OCI-LY7 (cell line): ENCODE data around the gene ZKSCAN5. TPM values are rescaled to one million over a fixed set of nuclear protein-coding genes. Genes with fewer than 3 reads are reported as not detected.

Experiments used
- BruUV-seq: library from RNA; stranded (reverse); fragments of 400-500 nt; replicated peaks from 2 replicates; lab custom pipeline; 2021; lab: Mats Ljungman, UMichigan
- CTCF ChIA-PET: fragments of 300-600 bp; sonication (Branson Sonifier 250); formaldehyde crosslinking; loops from one replicate; lab custom pipeline; 2022; ENCODE audit warnings: antibody characterized with exemption; ENCODE audit not compliant: unreplicated experiment; lab: Charles Lee
- POLR2A ChIA-PET: fragments of 300-600 bp; sonication (Branson Sonifier 250); formaldehyde crosslinking; loops from one replicate; lab custom pipeline; 2022; ENCODE audit warnings: antibody characterized with exemption; lab: Charles Lee
- DNase-seq: peaks from one replicate; pipeline ENCODE4 v3.0.0-alpha.2; 2015; ENCODE audit warnings: low spot score
- H2AFZ ChIP-seq: fragments of 200-600 bp; sonication (generic), shearing (Covaris generic); 2 replicates; pipeline ENCODE4 v1.6.1; 2014; ENCODE audit warnings: mild to moderate bottlenecking, antibody characterized with exemption, low read length, moderate library complexity
- H3K27ac ChIP-seq: fragments of 200-600 bp; sonication (generic); 2 replicates; pipeline ENCODE4 v1.5.1; 2014; ENCODE audit warnings: mixed run types, low read depth, mild to moderate bottlenecking, moderate library complexity, low read length, inconsistent platforms; ENCODE audit not compliant: poor library complexity, severe bottlenecking
- H3K36me3 ChIP-seq: fragments of 200-600 bp; sonication (generic); 2 replicates; pipeline ENCODE4 v1.6.1; 2014; ENCODE audit warnings: mild to moderate bottlenecking, antibody characterized with exemption, low read length, moderate library complexity, mixed read lengths; ENCODE audit not compliant: insufficient read depth
- H3K4me1 ChIP-seq: fragments of 200-600 bp; sonication (generic); 2 replicates; pipeline ENCODE4 v1.5.1; 2014; ENCODE audit warnings: mild to moderate bottlenecking, low read length; ENCODE audit not compliant: insufficient read depth, poor library complexity, severe bottlenecking
- H3K4me2 ChIP-seq: fragments of 200-600 bp; sonication (generic); 2 replicates; pipeline ENCODE4 v1.6.1; 2014; ENCODE audit warnings: mild to moderate bottlenecking, low read length
- H3K4me3 ChIP-seq: fragments of 200-600 bp; sonication (generic); 2 replicates; pipeline ENCODE4 v1.5.1; 2014; ENCODE audit warnings: mild to moderate bottlenecking, low read depth, low read length; ENCODE audit not compliant: poor library complexity, severe bottlenecking
- H3K79me2 ChIP-seq: fragments of 200-600 bp; sonication (generic); 2 replicates; pipeline ENCODE4 v1.6.1; 2016; ENCODE audit warnings: low read depth, mild to moderate bottlenecking, low read length, moderate library complexity, mixed read lengths; ENCODE audit not compliant: insufficient read depth
- H3K9me2 ChIP-seq: fragments of 200-600 bp; sonication (generic); 2 replicates; pipeline ENCODE4 v1.6.1; 2016; ENCODE audit warnings: mild to moderate bottlenecking, low read length, mixed read lengths; ENCODE audit not compliant: insufficient read depth
- H3K9me3 ChIP-seq: fragments of 200-600 bp; sonication (generic); 2 replicates; pipeline ENCODE4 v1.6.1; 2014; ENCODE audit warnings: mild to moderate bottlenecking, mixed run types, low read length, mixed read lengths
- H4K20me1 ChIP-seq: fragments of 200-600 bp; sonication (generic); 2 replicates; pipeline ENCODE4 v1.6.1; 2014; ENCODE audit warnings: mild to moderate bottlenecking, antibody characterized with exemption, low read length, moderate library complexity, mixed read lengths; ENCODE audit not compliant: insufficient read depth
- EZH2phosphoT487 ChIP-seq: fragments of 200-600 bp; sonication (generic); IDR thresholded peaks from 2 replicates; pipeline ENCODE4 v1.6.1; 2018; ENCODE audit warnings: low read depth, borderline replicate concordance, mild to moderate bottlenecking, mixed run types, antibody characterized with exemption, low read length, moderate library complexity, mixed read lengths
- intact Hi-C: fragments of 100-400 bp; cut with micrococcal nuclease; formaldehyde crosslinking; loops from one replicate; pipeline ENCODE4 v1.10.0; 2022; ENCODE audit not compliant: unreplicated experiment
- total RNA-seq, 2 experiments: library from RNA; depleted of rRNA in 1 of 2; stranded (reverse); fragments of >200 nt in 1 of 2; shearing (Covaris generic) in 1 of 2; gene quantifications; 2 replicates each; pipeline ENCODE4 v1.2.3, GENCODE V29; 2014 to 2022
- TF ChIP-seq, protein P1 (sequence below): fragments of 200-600 bp; sonication (generic); conservative IDR thresholded peaks from 2 replicates; pipeline ENCODE4 v1.5.1; 2014; ENCODE audit warnings: mild to moderate bottlenecking, antibody characterized with exemption, low read length, moderate library complexity, mixed read lengths

The ZKSCAN5 gene
- total RNA-seq, 2 experiments from 2014 or later = 12.2 to 14.5 TPM

DNA sequence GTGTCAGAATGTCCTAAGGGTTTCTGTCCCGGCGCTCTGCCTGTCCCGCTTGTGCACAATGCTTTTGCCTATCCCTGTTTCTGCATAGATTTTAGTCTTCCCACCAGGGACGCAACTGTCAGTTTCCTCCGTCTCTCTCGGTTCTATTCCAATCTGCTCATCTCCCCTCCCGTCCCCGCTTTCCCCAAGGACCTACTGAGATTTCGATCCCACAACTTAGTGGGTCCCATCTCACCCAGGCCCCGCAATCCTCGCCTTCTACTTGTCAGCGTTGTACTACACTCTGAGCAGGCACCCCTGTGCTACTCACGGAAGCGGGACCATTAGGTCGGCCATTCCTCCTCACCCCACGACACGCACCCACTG is 53.5 kb downstream of the ZKSCAN5 start:
- H3K36me3 ChIP-seq = peaks cover 75% of the 10 kb centered on the region
- peaks cover 23% of the 10 kb centered on the region for H3K4me1 ChIP-seq
- peak overlapping the region; percentile 79 for H3K27ac ChIP-seq
- BruUV-seq = no TSS peak
- peaks cover 65% of the 10 kb centered on the region for H3K79me2 ChIP-seq
- CTCF ChIA-PET = no interaction called here
- no peaks in the 10 kb centered on the region for H3K9me2 ChIP-seq
- intact Hi-C loops = loop anchor here (1.0 to 2.0 kb wide), 2 partner anchors 53 to 86 kb away; partner anchors contain the start of genes ZKSCAN5 and ZNF789
- H2AFZ ChIP-seq = peak overlapping the region; percentile 74
- DNase-seq = peak; percentile 19
- POLR2A ChIA-PET = interaction anchor here (0.8 to 2.3 kb wide), 6 partner anchors 34 to 149 kb away, joined by 3 to 20 read pairs (median 3); partner anchors contain the start of genes ATP5MF, BUD31, PDAP1 and ZKSCAN5
- no peaks in the 10 kb centered on the region for H3K9me3 ChIP-seq
- H3K4me3 ChIP-seq = peak overlapping the region; percentile 97
- TF ChIP-seq, protein P1, sequence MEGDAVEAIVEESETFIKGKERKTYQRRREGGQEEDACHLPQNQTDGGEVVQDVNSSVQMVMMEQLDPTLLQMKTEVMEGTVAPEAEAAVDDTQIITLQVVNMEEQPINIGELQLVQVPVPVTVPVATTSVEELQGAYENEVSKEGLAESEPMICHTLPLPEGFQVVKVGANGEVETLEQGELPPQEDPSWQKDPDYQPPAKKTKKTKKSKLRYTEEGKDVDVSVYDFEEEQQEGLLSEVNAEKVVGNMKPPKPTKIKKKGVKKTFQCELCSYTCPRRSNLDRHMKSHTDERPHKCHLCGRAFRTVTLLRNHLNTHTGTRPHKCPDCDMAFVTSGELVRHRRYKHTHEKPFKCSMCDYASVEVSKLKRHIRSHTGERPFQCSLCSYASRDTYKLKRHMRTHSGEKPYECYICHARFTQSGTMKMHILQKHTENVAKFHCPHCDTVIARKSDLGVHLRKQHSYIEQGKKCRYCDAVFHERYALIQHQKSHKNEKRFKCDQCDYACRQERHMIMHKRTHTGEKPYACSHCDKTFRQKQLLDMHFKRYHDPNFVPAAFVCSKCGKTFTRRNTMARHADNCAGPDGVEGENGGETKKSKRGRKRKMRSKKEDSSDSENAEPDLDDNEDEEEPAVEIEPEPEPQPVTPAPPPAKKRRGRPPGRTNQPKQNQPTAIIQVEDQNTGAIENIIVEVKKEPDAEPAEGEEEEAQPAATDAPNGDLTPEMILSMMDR = no peak
- TF ChIP-seq EZH2phosphoT487 = no peak
- H4K20me1 ChIP-seq = 0 out of 2 replicates have a peak, but pooled peaks cover 14% of the 10 kb centered on the region
- peak overlapping the region; percentile 82 for H3K4me2 ChIP-seq

DNA sequence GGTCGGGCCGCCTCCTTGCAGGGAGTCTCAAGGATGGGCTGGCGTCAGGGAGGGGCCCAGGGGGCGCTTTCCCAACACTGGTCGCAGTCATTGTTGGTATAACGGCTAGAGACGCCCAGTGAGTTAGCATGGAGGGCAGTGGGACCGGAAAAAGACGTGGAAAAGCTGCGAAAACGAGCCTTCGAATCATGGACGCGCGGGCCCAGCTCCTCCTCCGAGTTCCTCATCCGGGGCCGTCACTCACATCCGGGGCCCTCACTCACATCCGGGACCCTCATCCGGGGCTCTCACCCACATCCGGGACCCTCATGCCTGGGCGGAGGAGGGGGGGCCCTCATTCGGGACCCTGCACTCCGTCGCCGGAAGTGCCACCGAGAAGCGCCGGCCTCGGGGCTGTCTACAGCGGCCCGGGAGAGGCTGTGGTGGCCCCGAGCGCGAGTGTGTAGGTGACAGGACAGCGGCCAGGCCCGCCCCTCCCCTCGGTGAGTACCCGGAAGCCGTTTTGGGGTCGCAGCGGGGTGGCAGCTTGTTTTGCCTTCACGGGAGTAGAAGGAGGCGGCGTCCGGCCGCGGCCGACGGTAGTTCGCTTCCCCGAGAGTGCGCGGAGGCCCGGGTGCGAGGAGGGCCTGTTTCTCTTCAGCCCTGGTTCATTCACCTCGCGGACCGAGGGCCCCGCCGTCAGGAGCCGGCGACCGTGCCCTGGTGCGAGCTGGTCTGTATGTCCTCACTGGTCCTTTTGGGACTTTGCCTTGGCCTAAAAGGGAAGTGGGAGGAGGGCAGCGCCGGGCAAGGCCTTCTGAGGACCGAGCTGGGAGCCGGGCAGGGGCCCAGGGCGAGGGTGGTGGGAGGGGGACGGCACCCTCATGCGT is 54.1 kb downstream of the ZKSCAN5 start, which contains the start of gene ZNF655:
TSS of gene ZNF655 (plus strand) at position 337 of the 869 bp plus-strand sequence. CDS start 1,918 bp downstream, outside the sequence.
- no TSS peak for BruUV-seq
- intact Hi-C loops = loop anchor here (1.0 to 2.0 kb wide), 2 partner anchors 54 to 86 kb away; partner anchors contain the start of genes ZKSCAN5 and ZNF789
- Histone ChIP-seq H2AFZ (peak within 1 kb of the TSS; percentile 74), H3K27ac (peak within 1 kb of the TSS; percentile 79), H3K36me3 (peaks cover 74% of the 10 kb centered on the region), H3K9me3 (no peaks in the 10 kb centered on the region), H3K9me2 (no peaks in the 10 kb centered on the region), H3K4me1 (peaks cover 23% of the 10 kb centered on the region), H4K20me1 (0 out of 2 replicates have a peak, but pooled peaks cover 14% of the 10 kb centered on the region), H3K79me2 (peaks cover 65% of the 10 kb centered on the region), H3K4me2 (peak within 1 kb of the TSS; percentile 82), H3K4me3 (peak within 1 kb of the TSS; percentile 97)
- ChIA-PET CTCF (no interaction called here), POLR2A (interaction anchor here (0.6 to 2.3 kb wide), 8 partner anchors 8 to 988 kb away, joined by 3 to 20 read pairs (median 3); partner anchors contain the start of genes ZKSCAN5 and ZNF394)
- DNase-seq = peak; percentile 94
- TF ChIP-seq, protein P1 = no peak
- TF ChIP-seq EZH2phosphoT487 = no peak
